OCI-LY3 (cell line): ENCODE results near the gene OTX1.
"Not testable (repeated sequence)": the region's sequence is repeated elsewhere in the genome, so short reads cannot be mapped to it uniquely, and the experiment has no call there.

ENCODE experiments used
- H2AFZ ChIP-seq: fragments of 200-600, 300-600 bp; shearing (Covaris generic); 2 replicates; pipeline ENCODE4 v1.6.0; 2014; ENCODE audit warnings: antibody characterized with exemption, low read depth, low read length
- H3K27ac ChIP-seq: fragments of 200-600, 300-600 bp; sonication (generic); 2 replicates; pipeline ENCODE4 v1.5.1; 2014; ENCODE audit warnings: mild to moderate bottlenecking, low read length, moderate library complexity, mixed read lengths
- H3K27me3 ChIP-seq: fragments of 200-600, 300-600 bp; sonication (generic); 2 replicates; pipeline ENCODE4 v1.6.1; 2014; ENCODE audit warnings: low read depth, low read length, mixed read lengths
- H3K36me3 ChIP-seq: fragments of 200-600, 300-600 bp; sonication (generic); replicated peaks from 2 replicates; pipeline ENCODE3; 2014; ENCODE audit warnings: low read depth, low read length, mixed read lengths
- H3K4me1 ChIP-seq: fragments of 300-600, 200-600 bp; sonication (generic); 2 replicates; pipeline ENCODE4 v1.6.1; 2014; ENCODE audit warnings: low read length, mixed read lengths
- H3K4me2 ChIP-seq: fragments of 200-600, 300-600 bp; sonication (generic); 2 replicates; pipeline ENCODE4 v1.6.1; 2014; ENCODE audit warnings: low read length, mixed read lengths
- H3K4me3 ChIP-seq: fragments of 300-600, 200-600 bp; sonication (generic); 2 replicates; pipeline ENCODE4 v1.5.1; 2014; ENCODE audit warnings: antibody characterized with exemption, mild to moderate bottlenecking, low read length, moderate library complexity
- H3K79me2 ChIP-seq: fragments of 300-600, 200-600 bp; shearing (Covaris generic); 2 replicates; pipeline ENCODE4 v1.6.1; 2014; ENCODE audit warnings: mild to moderate bottlenecking, low read length, mixed read lengths
- H3K9ac ChIP-seq: fragments of 300-600, 200-600 bp; shearing (Covaris generic); 2 replicates; pipeline ENCODE4 v1.6.0; 2014; ENCODE audit warnings: mild to moderate bottlenecking, low read length, moderate library complexity
- H3K9me3 ChIP-seq: fragments of 200-600, 300-600 bp; shearing (Covaris generic); 2 replicates; pipeline ENCODE4 v1.6.1; 2014; ENCODE audit warnings: low read length, mixed read lengths; ENCODE audit not compliant: insufficient read depth
- H4K20me1 ChIP-seq: fragments of 200-600, 300-600 bp; sonication (generic); 2 replicates; pipeline ENCODE4 v1.6.1; 2016; ENCODE audit warnings: low read length, mixed read lengths; ENCODE audit not compliant: insufficient read depth
- CTCF ChIP-seq: fragments of 200-600, 300-600 bp; sonication (generic); IDR thresholded peaks from 2 replicates; pipeline ENCODE4 v1.5.1; 2014; ENCODE audit warnings: antibody characterized with exemption, low read length, low read depth
- EZH2phosphoT487 ChIP-seq: fragments of 200-600 bp; shearing (Covaris generic); IDR thresholded peaks from 2 replicates; pipeline ENCODE4 v1.6.1; 2018; ENCODE audit warnings: antibody characterized with exemption, mixed run types, low read depth

Gene OTX1

GRCh38 chr2:63015389-63015788 is 35.2 kb upstream of the OTX1 start:
- no peaks in the 10 kb centered on the region for H3K27me3 ChIP-seq
- H3K36me3 ChIP-seq, result no peaks in the 10 kb centered on the region
- H3K79me2 ChIP-seq, result no peaks in the 10 kb centered on the region
- no peak overlapping the region for H3K4me3 ChIP-seq
- no peaks in the 10 kb centered on the region for H4K20me1 ChIP-seq
- H3K4me1 ChIP-seq, result no peaks in the 10 kb centered on the region; the same call in 1 of the 2 replicates
- H3K4me2 ChIP-seq, result no peak overlapping the region
- TF ChIP-seq CTCF (no peak), EZH2phosphoT487 (no peak)
- H2AFZ ChIP-seq, result no peak overlapping the region
- H3K9me3 ChIP-seq, result no peaks in the 10 kb centered on the region
- no peak overlapping the region for H3K27ac ChIP-seq
- no peak overlapping the region for H3K9ac ChIP-seq

- Histone ChIP-seq H3K4me3 (no peak overlapping the region), H3K9me3 (no peaks in the 10 kb centered on the region), H3K9ac (no peak overlapping the region), H3K79me2 (no peaks in the 10 kb centered on the region), H3K4me1 (no peaks in the 10 kb centered on the region), H4K20me1 (no peaks in the 10 kb centered on the region), H3K4me2 (no peak overlapping the region), H3K36me3 (no peaks in the 10 kb centered on the region), H3K27ac (no peak overlapping the region), H2AFZ (no peak overlapping the region), H3K27me3 (no peaks in the 10 kb centered on the region)
- TF ChIP-seq CTCF (no peak), EZH2phosphoT487 (no peak)
Measured at GRCh38 chr2:63018439-63018838, 32.2 kb upstream of the OTX1 start.

GRCh38 chr2:63019686-63020085 is 30.9 kb upstream of the OTX1 start:
- not testable (repeated sequence) for H3K4me2 ChIP-seq, H3K9ac ChIP-seq

GRCh38 chr2:63023444-63023843 is 27.2 kb upstream of the OTX1 start:
- no peaks in the 10 kb centered on the region for H3K79me2 ChIP-seq

More at GRCh38 chr2:63019686-63020085, 30.9 kb upstream of the OTX1 start:
- H3K27me3 ChIP-seq, H3K4me3 ChIP-seq, H3K27ac ChIP-seq, H2AFZ ChIP-seq, H3K9me3 ChIP-seq, H3K79me2 ChIP-seq, H3K4me1 ChIP-seq, H4K20me1 ChIP-seq, H3K36me3 ChIP-seq: not testable (repeated sequence)

More at GRCh38 chr2:63023444-63023843, 27.2 kb upstream of the OTX1 start:
- no peaks in the 10 kb centered on the region for H3K36me3 ChIP-seq
- no peak overlapping the region for H3K4me3 ChIP-seq
- no peak overlapping the region for H3K4me2 ChIP-seq
- H3K4me1 ChIP-seq, result no peaks in the 10 kb centered on the region
- no peak overlapping the region for H3K9ac ChIP-seq
- no peaks in the 10 kb centered on the region for H3K27me3 ChIP-seq
- H4K20me1 ChIP-seq, result no peaks in the 10 kb centered on the region
- no peak for TF ChIP-seq EZH2phosphoT487
- TF ChIP-seq CTCF, result peak; percentile 70
- H3K27ac ChIP-seq, result no peak overlapping the region
- no peak overlapping the region for H2AFZ ChIP-seq
- H3K9me3 ChIP-seq, result no peaks in the 10 kb centered on the region
